Anterior cingulate cortex (tissue), 58 donors: Measurements from ENCODE around the gene LRRC71.

Experiments
- DNase-seq, 58 donors: peaks; one replicate each; lab custom pipeline; 2025; lab: John Stamatoyannopoulos, UW

LRRC71 gene

DNA sequence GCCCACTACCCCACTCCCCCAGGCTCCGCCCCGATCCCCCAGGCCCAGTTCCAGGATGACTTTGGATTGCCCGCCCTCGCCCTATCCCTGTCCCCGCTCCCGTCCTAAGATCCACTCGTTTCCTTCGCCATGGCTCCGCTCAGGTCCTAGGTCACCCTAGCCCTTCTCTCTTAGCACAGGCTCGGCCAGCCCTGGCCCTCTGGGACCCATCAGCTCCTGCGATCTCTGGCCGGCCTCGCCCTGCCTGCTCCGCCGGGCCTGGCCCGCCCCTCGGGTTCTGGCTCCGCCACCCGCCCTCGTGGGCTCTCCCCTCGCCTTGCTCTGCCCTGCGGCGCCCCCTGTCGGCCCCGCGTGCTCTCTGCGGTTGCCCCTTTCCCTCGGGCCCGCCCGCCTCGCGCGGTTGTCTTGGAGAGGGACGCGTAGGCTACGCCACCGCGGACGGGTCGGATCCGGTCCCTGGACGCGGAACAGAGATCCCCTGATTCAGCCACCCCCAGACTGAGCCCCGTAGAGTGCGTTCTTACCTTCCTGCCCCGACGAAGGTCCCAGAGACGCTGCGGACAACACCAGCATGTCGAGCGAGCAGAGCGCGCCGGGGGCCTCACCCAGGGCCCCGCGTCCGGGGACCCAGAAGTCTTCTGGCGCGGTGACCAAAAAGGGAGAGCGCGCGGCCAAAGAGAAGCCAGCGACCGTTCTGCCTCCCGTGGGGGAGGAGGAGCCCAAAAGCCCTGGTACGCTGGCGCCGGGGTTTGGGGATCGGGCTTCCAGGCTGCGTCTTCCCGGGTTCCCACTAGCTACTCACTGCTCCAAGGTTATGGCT lies at the start of gene LRRC71:
Gene LRRC71, plus strand, starts transcription at position 400 of the 820 bp plus-strand sequence. Its CDS starts 172 bp downstream, at position 572.
- DNase-seq = peak in 26 of 58 donors; percentile 3 to 61 (median 32)

GRCh38 chr1:156873659-156874058 lies 46.8 kb upstream of the LRRC71 start:
- no peak for DNase-seq

- DNase-seq = no peak
Observed at GRCh38 chr1:156874142-156874541, 46.3 kb upstream of the LRRC71 start.

DNA sequence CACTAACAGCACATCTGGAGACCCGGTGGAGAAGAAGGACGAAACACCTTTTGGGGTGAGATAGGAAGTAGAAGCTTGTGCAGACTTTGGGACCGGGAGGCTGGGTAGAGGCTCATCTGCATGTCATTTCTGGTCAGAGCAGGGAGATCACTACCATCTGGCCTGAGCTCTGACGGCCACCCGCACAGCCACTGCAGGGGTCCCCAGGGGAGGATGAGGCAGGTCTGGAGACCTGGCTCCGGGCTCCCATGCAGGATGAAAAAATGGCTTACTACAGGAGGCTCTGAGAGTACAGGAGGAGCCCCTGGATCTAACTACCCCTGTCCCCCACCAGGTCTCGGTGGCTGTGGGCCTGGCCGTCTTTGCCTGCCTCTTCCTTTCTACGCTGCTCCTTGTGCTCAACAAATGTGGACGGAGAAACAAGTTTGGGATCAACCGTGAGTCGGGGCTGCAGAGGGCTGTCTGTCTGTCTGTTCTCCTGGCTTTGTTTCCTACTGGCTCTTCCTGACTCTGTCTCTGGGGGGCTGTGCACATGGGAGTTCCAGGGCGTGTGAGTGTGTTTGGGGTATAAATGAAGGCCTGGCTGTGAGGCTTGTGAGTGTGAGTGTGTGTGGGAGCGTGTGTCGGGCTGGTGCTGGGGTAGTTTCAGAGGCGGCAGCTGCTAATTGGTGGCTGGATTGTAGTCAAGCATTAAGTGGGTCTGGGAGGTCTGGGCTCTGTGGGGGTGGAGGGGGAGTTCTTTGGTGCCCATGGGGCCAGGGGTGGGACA lies 45.7 kb upstream of the LRRC71 start:
- no peak for DNase-seq

DNA sequence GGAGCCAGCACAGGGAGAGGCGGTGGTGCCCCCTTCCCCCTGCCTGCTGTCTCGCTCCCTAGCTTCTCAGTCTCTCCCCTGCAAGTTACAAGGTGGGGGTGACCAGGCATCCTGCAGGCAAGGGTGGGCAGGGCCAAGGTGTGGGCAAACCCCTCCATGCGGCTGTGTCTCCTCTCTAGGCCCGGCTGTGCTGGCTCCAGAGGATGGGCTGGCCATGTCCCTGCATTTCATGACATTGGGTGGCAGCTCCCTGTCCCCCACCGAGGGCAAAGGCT lies 45.2 kb upstream of the LRRC71 start:
- DNase-seq = no peak

DNA sequence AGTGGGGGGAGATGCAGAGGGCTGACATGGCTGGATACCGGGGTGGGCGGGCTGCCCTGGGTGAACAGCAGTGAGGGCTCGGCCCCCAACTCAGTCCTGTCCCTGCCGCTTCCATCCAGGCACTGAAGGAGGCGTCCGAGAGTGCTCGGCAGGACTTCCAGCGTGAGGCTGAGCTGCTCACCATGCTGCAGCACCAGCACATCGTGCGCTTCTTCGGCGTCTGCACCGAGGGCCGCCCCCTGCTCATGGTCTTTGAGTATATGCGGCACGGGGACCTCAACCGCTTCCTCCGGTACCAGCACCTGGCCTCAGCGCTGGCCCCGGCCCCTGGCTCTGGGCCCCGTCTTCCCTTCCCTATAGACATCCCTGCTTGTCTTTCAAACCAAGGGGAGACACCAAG lies 44.2 kb upstream of the LRRC71 start:
- DNase-seq = no peak

GRCh38 chr1:156877433-156878170 lies 42.8 kb upstream of the LRRC71 start:
- DNase-seq = no peak

DNA sequence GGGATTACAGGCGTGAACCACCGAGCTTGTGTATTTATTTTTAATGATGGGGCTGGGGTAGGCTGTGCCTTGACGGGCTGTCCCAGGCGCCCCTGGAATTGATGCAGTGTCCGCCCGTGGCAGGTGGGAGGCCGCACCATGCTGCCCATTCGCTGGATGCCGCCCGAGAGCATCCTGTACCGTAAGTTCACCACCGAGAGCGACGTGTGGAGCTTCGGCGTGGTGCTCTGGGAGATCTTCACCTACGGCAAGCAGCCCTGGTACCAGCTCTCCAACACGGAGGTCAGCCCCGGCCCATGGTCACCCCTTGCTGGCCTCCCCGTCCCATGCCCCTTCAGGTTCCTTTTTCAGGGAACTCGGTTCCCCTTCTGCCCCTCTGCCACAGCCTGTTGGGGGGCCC lies 40.6 kb upstream of the LRRC71 start:
- DNase-seq = no peak

DNA sequence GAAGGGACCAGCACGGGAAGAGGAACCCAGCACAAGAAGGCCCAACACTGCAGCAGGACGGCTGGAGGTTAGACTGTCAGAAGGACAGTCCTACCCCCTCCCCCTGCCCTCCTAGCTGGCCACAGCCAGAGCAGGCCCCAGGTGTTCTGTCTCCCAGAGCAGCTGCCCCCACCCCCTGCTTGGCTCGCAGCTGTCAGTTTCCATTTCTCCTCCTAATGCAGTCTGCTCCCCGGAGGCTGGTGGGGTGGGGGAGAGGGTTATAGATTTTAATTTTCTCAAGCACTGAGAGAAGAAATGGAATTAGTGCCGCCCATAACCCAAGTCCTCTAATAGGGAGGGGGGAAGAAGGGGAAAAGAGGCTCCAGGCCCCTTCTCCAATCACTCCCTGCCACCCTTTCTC lies 40.0 kb upstream of the LRRC71 start:
- no peak for DNase-seq

DNA sequence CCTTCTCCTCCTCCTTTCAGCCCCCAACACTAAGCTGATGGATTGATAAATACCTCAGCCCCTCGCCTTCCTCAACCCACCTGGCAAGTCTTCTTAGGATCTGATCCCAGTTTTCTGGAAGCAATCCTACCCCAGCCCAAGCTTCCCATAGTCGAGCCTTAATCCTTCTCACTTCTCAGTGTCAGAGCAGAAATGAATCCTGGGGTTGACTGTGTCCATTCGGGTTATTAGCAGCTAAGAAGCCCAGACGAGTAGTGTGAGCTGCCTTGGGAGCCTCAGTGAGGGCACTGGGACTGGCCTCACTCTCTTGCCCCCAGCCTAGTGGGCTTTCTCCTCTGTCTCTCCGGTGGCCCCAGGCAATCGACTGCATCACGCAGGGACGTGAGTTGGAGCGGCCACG lies 39.3 kb upstream of the LRRC71 start:
- no peak for DNase-seq

- DNase-seq = no peak
Observed at GRCh38 chr1:156881663-156882062, 38.8 kb upstream of the LRRC71 start.

- no peak for DNase-seq
Observed at GRCh38 chr1:156882543-156882942, 37.9 kb upstream of the LRRC71 start.

DNA sequence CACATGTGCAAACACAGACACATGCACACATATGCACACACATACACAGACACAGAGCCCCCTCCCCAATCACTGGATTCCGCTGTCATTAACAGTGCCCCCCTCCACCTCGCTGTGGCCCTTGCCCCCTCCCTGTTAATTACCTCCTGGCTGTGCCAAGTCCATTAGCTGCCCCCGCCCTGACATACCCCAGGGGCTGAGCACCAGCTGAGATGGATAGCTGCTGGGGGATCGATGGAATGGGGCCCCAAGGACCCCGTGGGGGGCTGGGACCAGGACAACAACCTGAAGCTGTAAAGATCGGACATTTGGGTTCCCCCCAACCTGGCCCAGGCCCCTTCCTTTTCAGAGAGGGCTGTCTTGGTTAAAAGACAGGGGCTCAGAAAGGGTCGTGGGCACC lies 36.5 kb upstream of the LRRC71 start:
- DNase-seq = no peak

DNA sequence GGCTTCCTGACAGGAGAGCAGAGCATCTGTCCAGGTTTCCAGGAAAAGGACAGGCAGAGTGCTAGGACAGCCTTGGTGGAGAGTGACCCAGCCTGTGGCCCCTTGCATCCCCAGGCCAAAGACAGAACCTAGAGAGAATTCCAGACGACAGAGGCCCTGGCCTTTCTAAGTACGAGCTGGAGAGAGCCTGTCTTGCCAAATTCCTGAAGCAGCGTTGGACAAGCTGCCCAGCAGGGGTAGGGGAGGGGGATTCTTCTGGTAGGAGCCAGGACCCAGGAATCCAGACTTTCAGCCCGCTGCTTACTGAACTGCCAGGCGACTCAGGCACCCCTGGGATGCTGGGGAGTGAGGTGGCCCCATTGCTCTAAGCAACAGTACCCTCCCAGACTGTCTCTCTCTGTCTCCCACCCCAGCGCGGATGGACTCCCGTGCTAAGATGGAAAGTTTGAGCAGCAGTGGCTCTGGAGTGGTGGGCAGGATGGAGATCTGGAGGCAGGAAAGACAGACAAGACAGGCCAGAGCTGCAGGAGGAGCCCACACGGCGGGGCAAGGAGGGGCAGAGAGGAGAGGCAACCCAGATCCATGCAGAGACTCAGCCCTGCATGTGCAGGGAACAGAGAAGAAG lies 35.8 kb upstream of the LRRC71 start:
- DNase-seq = no peak

- no peak for DNase-seq
Observed at GRCh38 chr1:156885314-156885713, 35.1 kb upstream of the LRRC71 start.

DNA sequence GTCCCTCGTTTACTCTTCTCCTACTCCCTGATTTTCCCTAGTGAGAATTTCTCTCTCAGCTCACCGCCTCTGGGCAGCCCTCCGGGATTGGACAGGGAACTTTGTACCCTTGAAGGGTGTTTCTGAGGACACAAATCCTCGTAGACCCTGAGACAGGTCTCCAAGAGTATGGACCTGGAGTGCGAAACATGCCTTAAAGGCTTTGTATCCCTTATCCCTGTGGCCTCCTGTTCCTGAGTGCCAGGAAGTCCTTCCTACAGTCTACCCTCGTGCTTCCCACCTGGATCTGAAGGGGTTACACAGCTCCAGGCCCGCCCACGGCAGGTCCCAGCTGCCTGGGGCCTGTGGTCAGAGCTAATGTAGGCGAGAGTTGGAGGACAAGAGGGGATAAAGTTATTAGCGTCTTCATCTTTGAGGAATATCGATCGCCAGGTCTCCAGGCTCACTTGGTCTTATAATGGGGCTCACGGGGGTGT lies 34.5 kb upstream of the LRRC71 start:
- no peak for DNase-seq

- DNase-seq = no peak
Observed at GRCh38 chr1:156886583-156887281, 33.7 kb upstream of the LRRC71 start.

DNA sequence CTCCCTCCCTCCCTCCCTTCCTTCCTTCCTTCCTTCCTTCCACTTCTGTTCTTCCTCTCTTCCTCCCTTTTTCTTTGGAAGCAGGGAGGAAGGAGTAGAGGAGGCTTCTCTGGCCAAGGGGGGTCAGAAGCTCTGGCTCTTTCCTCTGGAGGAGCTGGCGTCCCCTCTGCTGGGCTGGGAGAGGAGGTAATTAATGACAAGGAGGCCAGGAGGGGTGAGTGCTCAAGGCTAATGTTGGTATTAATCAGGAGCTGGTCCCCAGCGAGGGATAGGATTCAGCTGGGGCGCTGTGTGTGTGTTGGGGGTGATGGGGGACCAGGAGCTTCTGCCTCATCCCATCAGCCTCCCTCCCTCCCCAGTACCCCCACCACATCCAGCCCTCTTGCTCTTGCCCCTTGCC lies 33.1 kb upstream of the LRRC71 start:
- no peak for DNase-seq

GRCh38 chr1:156887734-156888133 lies 32.7 kb upstream of the LRRC71 start:
- no peak for DNase-seq
